Measurements from ENCODE around the gene MAML3.
"Not testable (repeated sequence)": the region's sequence is repeated elsewhere in the genome, so short reads cannot be mapped to it uniquely, and the experiment has no call there.

MAML3 gene

DNA sequence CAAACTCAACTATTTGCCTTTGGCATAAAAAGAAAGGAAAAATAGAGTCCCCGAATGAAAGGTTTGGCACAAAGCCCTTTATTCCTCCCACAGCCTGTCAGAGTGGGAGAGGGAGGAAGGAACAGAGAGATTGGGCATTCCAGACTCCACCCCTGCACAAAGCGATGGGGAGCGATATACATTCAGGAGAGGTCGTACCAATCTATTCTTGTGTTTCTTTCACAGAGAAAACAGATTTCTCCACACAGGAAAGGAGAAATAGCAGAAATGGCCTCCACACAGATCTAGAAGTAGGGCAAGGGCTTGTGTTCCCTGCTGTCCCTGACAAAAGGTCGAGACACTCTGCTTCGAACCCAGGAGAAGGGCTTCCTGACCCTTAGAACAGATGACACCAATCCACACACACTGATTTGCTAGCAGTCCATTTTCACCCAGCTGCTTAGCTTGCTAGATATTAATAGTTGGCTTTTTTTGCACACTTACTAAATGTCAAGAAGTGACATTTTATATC is 197.4 kb downstream of the MAML3 start:
- DNase-seq = no peak

DNA sequence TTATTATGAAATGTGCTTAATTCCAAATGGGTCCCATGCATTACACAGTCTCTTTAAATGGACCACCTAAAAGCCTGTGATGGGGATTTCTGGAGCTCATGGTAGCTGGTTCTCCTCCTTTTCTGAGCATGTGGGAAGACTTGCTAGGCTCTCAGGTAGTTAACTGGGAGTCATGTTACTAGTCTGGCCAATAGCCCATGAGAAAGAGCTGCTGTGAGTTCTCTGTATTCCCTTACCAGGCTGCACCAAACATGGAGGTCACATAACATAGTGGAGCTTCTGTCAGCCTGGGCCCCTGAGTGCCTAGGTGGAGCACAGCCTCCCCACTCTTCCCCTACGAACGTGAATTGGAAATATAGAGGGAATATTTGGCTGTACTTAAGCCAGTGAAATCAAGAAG is 198.4 kb downstream of the MAML3 start:
- no peak for DNase-seq

DNA sequence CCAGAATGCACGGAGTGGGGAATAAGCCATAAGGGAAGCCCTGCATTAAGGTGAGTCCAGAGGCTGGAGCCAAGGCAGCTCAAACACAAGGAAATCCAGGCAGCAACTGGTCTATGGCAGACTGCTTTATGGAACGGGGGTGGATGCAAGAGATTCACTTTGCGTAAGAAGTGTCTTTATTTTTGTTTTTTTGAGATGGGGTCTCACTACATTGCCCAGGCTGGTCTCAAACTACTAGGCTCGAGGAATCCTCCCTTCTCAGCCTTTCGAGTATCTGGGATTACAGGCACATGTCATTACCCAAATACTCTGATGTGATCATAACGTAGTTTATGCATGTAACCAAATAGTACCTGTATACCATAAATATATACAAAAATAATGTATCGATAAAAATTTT is 199.5 kb downstream of the MAML3 start:
- no peak for DNase-seq

DNA sequence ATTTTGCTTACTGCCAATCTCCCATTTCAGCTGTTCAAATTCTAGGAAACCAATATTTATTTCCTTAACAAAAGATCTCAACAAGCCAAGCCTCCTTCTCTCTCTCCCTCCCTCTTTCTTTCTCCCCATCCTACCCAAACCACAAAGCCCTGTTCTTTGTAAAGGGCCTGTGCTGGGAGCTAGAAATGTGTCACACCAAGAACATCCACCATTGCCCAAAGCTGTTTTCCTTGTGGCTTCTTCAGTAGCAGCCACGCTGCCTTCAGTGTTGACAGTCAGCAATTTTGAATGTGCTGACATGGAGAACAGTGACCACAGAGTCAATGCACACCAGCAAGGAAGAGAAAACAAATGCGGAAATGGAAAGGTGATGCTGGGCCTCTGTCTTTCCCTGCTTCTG is 203.0 kb downstream of the MAML3 start:
- no peak for DNase-seq

DNA sequence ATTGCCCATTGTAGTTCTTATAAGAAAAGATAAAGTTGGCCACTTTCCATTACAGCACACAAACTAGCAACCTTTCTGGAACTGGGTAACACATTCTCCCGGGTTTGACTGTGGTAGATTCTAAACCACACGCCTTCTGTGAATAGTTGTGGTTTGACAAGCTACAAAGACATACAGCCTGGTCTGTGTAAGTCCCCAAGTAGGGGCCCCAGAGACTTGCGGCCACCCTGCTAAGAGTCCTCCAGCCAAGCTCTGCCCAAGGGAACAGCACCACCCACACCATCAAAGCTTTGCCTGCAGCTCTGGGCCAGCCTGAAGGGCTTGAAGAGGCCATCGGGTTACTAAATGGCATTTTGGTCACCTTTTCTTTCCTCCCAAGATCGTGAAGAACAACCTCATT is 203.4 kb downstream of the MAML3 start:
- no peak for DNase-seq

DNA sequence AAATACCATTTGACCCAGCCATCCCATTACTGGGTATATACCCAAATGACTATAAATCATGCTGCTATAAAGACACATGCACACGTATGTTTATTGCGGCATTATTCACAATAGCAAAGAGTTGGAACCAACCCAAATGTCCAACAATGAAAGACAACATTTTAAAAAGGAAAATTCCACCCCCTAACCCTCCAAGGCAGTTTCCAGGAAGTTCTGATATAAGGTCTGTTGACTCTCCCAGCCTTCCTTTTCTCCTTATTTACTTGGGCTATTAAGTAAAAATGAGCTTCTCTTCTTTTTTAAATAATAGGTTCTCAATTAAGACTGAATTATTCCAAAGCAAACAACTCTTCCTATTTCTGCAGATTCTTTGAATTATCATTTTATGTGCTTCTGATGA is 209.1 kb downstream of the MAML3 start:
- not testable (repeated sequence) for DNase-seq

DNA sequence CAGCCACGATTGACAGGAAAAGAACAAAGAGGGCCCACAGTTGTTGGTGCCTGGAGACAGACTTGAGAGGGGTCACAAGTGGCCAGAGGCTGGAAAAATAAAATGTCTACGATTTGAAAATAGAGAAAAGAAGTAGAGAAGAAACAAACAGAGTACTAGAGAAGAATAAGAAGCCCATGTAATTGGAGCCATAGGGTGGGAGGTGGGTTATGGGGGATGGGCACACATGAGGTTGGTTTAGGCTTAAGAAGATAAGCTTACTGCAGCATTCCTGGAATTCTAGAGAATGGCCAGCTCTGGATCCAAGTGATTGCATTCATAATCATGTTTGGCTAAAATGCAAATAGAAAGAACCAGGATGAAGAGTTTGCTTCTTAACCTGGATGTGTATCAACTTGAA is 210.7 kb downstream of the MAML3 start:
- no peak for DNase-seq

DNA sequence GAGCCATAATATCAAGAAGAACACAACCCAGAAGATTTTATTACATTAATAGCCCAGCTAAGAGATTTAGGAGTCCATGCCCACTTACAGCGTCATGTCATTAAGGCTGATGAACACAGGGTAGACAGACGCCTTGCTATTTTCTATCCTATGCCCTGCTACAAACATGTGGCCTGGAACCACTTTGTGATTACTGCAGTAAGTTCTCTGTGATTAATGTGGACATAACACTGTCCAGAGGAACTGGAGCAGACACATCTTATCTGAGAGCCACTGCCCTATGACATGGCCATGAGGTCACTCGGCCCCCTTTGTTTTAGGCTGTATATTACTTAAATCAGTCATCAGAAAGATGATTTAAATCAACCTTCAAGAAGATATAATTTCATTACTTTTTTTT is 211.7 kb downstream of the MAML3 start:
- no peak for DNase-seq

DNA sequence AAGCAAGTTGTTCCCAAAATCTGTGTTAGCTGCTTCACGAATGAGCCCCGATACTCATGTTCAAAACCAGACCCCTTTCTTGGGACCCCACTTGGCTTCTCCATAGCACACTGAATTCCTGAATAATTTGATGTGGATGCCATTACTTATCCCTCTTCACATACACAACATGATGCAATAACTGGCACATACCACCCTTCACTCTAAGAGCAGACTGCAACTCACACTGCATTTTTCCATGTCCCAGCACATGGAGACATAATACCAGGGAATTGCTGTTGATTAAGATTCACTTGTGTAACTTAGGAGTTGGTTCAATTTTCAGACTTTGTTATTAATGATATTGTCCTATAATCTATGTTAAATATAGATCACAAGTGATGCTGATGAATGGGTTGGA is 213.4 kb downstream of the MAML3 start:
- DNase-seq = no peak

DNA sequence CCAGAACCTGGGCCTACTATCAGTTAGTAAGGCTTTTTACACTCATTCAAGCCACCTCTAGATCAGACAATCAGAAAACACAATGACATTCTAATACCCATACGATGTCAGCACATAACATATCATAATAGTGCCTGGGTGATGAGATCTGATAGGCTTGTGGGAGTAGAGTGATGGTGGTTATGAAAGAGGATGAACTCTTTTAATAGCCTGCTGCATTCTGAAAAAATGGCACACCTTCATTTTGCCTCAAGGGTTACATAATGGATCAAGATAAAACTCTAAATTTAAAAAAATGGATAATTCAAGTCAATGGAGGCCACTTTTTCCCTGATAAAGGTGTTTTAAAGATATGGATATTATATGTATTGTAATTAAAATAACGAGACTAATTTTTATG is 215.6 kb downstream of the MAML3 start:
- no peak for DNase-seq

DNA sequence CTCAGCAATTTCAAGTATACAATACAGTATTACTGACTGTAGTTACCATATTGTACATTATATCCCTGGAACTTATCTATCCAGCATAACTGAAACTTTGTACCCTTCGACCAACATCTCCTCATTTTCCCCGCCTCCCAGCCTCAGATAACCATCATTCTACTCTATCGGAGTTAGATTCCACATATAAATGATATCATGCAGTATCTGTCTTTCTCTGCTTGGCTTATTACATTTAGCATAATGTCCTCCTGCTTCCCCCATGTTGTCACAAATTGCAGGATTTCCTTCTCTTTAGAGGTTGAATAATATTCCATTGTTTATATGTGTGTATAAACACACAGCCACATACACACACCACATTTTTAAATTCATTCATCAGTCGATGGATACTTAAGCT is 218.1 kb downstream of the MAML3 start:
- no peak for DNase-seq

DNA sequence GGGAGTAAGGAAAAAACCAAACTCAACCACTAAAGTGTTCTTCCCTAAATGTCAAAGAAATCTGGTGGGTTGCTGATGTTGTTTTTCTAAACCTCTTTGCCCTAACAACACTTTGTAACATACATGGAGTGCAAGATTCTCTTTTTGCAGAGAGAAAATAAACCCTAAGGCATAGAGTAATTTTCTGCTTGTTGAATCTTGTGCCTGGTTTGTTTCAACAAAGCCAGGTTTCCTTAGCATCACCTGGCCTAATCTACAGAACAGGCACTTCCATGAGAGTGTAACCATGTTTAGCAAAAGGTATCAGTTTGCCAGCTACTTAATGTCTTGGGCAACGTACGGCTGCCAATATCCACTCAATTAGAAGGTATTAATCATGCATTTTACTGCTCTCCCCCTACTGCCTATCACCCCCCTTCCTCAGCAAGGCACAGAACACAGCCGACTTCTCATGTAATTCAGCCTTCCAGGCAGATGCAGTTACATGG is 219.2 kb downstream of the MAML3 start:
- no peak for DNase-seq

DNA sequence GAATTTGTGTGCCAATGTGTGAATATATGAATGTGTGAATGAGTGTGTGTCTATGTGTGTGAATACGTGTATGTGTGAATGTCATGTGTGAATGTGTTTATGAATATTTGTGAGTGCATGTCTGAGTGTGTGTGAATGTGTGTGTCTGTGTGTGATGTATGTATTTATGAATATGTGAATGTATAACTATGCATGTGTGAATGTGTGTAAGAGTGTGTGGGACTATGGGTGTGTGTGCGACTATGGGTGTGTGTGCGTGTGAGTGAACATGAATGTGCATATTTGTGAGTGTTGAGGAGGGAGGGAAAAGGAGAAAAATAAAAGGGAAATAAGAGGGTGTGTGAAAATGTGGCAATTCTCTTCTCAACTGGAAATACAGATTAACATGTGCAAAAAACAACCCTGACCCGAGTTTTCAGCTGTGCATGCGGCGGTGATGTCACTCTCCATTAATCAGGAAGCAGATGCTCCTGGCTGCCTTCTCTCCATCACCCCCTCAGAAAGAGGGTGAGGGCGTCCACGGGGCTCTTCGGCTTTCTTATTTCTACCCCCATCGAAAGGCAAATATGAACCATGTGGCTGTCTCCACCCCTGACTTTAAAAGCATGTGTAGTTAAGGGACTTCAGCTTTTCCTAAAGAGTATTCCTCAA is 219.8 kb downstream of the MAML3 start:
- DNase-seq = no peak

DNA sequence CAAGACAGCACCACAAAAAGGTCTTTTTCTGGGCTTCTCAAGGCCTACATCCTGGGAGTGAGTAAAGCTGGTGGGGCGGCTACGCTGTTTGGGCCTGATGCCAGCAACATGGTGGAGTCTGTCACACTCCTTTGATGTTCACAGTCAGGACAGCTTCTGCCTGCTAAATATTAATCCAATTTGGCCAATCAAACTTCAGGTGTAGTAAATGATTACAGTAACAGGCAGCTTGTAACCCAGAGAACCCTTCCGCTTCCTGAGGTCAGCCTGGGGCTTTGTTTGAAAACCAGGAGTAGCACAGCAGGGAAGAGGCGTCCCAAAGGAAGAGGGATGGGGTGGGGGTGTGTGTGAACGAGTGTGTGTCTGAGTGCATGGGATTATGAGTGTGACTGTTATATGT is 220.4 kb downstream of the MAML3 start:
- no peak for DNase-seq

DNA sequence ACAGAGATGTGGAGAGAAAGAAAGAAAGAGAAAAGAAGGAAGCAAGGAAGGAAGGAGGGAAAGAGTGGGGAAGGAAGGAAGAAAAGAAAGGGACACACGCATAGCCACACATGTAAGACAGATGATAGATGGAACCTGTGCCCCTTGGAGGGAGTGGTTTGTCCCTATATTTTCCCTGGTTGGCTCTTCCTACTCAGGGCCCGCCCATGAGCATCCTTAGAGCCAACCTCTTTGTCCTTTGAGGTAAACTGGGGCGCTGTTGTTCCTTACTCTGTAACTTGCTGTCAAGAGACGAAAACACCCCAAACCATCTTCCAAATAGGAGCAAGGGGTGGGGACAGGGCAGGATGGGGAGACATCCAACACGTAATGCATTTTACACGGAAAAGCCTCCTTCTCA is 220.9 kb downstream of the MAML3 start:
- no peak for DNase-seq

DNA sequence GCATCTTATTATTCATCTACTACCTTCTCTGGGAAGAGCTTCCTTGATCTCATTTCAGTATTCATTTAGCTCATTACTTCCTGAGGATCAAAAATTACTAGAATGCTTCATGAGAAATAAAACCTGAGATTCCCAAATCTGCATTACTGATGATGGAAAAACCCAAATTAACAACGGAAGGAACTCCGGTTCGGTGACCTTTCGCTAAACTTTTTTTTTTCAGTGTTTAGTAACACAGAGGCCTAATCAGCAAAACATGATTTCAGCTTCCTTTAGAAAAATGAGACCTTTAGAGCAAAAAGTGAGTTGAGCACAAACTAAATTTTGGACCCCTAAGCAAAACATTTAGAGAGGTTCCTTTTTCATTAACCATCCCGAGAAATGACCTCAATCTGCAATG is 229.2 kb downstream of the MAML3 start:
- DNase-seq = no peak

DNA sequence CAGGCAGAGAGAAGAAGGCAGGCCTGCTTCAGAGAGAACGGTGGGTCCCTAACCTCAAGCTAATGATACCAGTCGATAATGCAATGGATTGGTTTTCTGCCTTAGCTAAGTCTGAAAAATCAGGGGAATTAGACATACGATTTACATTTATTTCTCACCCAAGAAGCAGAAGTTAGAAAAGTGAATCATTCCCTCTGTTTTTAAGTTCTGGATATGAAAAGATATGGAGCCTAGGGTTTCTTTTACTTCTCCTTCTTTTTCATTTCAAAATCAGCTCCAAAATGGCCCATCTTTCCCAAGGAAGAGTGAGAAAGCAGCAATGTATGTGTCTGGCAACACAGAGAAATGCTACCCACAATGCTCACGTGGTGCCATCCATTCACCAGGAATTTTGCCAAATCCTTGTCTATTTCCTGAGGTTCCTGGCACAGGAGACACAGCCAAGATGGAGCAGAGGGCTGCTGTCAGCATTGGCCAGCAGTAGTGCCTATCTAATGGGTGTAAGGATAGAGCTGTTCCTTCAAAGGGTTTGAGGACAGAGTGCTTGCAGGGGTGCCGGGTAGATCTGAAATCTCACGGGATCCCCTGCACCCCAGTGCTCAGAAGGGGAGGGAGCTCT is 231.5 kb downstream of the MAML3 start:
- DNase-seq = no peak

DNA sequence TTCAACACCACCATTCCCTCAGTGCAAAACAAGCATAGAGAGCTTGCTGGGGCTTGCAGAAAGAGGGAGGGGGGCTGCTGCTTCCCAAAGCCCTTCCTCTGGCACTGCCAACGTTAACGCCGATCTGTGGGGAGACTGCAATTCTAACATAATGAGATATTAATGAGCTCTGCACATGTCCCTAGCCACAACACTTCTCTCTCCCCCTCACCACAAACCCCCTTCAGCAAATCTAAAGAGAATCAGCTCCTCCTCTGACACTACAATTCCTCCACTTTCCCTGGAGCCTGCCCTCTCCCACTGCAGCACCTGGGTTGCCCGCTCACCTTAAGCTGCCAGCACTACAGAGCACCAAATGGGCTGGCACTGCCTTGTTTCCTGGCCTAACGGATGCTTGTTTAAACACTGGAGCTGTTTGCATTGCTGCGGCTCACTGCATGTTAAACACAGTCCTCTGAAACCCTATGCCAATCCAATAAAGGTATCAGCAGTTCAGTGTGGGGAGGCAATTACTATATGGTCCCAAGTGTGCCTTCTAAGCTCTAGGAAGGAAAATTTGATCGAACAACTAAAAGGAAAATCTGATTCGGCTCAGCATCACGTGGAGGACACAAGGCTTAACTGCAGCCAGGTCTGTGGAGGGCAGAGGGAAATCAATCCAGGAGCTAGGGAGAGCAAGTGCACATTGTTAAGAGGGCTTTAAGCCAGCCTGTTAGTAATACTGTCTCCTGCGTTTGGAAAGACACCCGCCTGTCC is 232.4 kb downstream of the MAML3 start:
- no peak for DNase-seq

DNA sequence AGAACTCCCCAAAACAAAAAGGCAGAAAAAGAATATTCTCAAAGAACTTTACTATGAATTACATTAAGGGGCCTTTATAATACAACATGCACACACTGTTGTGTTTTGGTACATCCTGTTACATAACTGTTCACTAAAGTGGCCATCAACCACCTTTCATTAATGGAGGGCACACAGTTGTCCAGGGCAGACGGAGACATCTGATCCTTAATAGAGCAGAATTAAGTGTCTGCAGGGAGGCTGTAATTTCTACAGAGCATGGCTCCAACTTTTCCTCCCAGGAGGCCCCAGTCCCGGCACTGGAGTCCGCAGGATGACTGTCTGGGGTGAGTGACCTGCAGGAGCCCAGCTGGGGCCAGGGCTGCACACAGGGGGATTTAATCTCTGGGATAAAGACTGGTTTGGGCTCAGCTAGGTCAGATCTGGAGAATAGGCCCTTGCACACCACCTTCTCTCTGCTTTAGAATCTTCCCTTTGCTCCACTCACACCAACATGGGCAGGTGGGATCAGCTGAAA is 233.4 kb downstream of the MAML3 start:
- no peak for DNase-seq

DNA sequence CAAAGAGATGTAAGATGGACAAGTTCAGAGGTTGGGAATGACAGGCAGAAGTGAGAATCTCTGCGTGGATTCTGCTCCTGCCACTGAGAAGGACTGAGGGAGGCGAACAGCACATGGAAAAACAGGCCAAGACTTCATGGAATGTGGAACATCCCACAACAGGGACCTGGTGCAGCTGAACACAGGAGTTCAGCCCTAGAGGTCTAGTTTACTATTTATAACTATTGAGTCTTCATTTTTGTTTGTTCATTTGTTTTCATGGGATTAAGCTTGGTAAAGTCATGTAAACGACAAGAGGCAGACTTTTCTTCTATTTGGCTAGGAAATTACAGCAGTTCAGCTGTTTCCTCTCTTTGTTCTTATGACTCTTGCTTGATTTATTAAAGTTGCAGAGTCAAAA is 234.5 kb downstream of the MAML3 start:
- no peak for DNase-seq

DNA sequence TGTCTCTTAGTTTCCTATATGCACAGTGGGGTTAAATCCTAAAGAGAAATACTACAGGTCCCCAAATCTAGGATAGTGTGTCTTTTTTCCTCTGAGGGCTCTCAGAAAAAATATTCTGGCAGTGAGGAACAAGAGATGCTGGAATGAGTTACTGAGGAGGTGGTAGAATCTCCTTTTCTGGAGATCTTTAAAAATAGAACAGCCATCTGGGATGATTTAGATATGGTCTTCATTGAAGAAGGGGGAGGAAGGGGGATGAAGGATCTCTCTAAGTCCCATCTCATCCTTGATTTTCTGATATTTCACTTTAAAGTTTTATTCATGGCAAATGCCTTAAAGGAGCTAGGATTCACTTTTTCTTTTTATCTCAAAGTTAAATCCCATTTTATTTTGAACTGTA is 235.0 kb downstream of the MAML3 start:
- DNase-seq = no peak

DNA sequence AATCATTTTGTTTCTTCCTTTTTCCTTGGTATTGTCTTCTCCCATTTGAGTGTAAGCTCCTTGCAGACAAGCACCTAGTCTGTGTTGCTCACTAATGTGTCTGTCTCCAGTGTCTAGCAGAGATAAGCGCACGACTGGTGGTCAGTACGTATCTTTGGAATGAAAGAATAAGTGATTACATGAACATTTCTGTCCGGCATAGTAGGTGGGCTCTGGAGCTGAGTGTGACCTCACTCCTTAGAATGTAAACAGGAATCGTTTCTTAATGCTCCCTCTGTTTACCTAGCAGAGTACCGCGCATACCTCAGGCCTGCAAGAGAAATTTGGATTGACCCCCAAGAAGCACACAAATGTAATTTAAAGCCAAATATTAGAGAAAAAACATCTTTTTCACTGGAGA is 235.4 kb downstream of the MAML3 start:
- no peak for DNase-seq

DNA sequence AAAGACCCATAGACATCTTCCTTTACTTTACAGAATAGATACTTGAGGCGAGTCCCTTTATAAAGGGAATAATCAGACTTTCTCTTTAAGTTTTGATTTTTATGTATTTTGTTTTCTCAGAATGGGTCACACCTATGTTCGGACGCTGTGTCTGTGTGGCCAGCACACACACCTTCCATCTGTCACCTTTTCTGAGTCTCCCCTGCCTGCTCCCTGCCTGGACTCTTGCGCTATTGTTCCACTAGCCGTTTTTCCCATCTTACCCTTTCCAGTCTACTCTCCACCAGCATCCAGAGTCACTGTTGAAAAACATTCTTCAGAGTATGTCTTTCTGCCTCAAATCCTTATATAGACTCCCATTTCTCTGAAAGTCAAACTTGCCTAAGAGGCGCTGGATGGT is 236.1 kb downstream of the MAML3 start:
- no peak for DNase-seq

DNA sequence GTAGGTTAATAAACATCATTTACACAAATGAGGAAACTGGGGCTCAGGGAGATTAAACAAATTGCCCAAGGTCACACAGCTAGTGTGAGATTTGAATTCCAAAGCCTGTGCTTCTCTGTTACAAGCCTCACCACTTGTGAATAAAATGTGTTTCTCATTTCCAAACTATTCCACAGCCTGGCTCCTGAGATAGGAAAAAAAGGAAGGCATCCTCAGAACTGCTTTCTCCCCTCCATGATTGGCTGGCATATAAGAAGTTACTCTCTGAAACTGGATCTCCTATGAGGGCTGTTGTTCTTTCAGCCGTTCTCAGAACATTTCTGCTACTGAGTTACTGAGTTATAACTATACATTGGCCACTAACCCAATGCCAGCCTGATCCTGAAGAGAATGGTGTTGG is 237.9 kb downstream of the MAML3 start:
- DNase-seq = no peak

Measured in CD4-positive, alpha-beta T cell treated with Interleukin-17A for 4 hours (primary cell).